Stimulated activated naive CD8-positive, alpha-beta T cell treated with anti-CD3 and anti-CD28 coated beads, Interleukin-15, Interleukin-2, amounts not matched to agents 100 U/mL and 50 U/mL, for 24 hours (primary cell): ENCODE measurements around the gene FAM83C.

Experiments
- ATAC-seq: fragments of 150-1000 bp; cut with Tn5 transposase; one replicate; pipeline ENCODE4 v1.10.0; 2021
- DNase-seq: peaks from one replicate; pipeline ENCODE4 v3.0.0; 2021

FAM83C gene

GRCh38 chr20:35291654-35292503, at the start of gene FAM83C:
Gene FAM83C, minus strand, starts transcription at chr20:35292425. Its CDS starts 121 bp downstream, at chr20:35292304.
- no peak for ATAC-seq
- DNase-seq: no peak

- ATAC-seq: no peak
- DNase-seq: no peak
These were observed 49.3 kb upstream of the FAM83C start for GRCh38 chr20:35341366-35342028.

- ATAC-seq: no peak
- no peak for DNase-seq
These were observed 48.2 kb upstream of the FAM83C start for GRCh38 chr20:35340436-35340835.

- DNase-seq (no peak), ATAC-seq (no peak)
These were observed 47.4 kb upstream of the FAM83C start for GRCh38 chr20:35339636-35340035.

GRCh38 chr20:35339007-35339406, 46.8 kb upstream of the FAM83C start:
- DNase-seq (no peak), ATAC-seq (no peak)

- no peak for DNase-seq
- ATAC-seq: no peak
These were observed 42.3 kb upstream of the FAM83C start for GRCh38 chr20:35334311-35335101.

- no peak for DNase-seq
- no peak for ATAC-seq
These were observed 41.4 kb upstream of the FAM83C start for GRCh38 chr20:35333606-35334005.

- no peak for ATAC-seq
- DNase-seq: no peak
These were observed 40.4 kb upstream of the FAM83C start for GRCh38 chr20:35332540-35333200.

GRCh38 chr20:35329435-35330139, 37.4 kb upstream of the FAM83C start:
- ATAC-seq (peak; percentile 75), DNase-seq (peak; percentile 78)

GRCh38 chr20:35328689-35329088, 36.5 kb upstream of the FAM83C start:
- DNase-seq (no peak), ATAC-seq (no peak)

- ATAC-seq (peak; percentile 56), DNase-seq (no peak)
These were observed 36.0 kb upstream of the FAM83C start for GRCh38 chr20:35328095-35328685.

- ATAC-seq (no peak), DNase-seq (no peak)
These were observed 35.1 kb upstream of the FAM83C start for GRCh38 chr20:35327074-35327976.

GRCh38 chr20:35326740-35327073, 34.5 kb upstream of the FAM83C start:
- DNase-seq: no peak
- no peak for ATAC-seq

- ATAC-seq: peak; percentile 53
- no peak for DNase-seq
These were observed 34.0 kb upstream of the FAM83C start for GRCh38 chr20:35326021-35326739.

GRCh38 chr20:35325401-35325800, 33.2 kb upstream of the FAM83C start:
- no peak for ATAC-seq
- DNase-seq: no peak

GRCh38 chr20:35320396-35321126, 28.3 kb upstream of the FAM83C start:
- no peak for ATAC-seq
- no peak for DNase-seq

- ATAC-seq (no peak), DNase-seq (no peak)
These were observed 27.6 kb upstream of the FAM83C start for GRCh38 chr20:35319871-35320197.

- no peak for ATAC-seq
- no peak for DNase-seq
These were observed 27.1 kb upstream of the FAM83C start for GRCh38 chr20:35319192-35319870.
